OCI-LY3 (cell line): ENCODE data around the gene WARS2.
"Not testable (repeated sequence)": the region's sequence is repeated elsewhere in the genome, so short reads cannot be mapped to it uniquely, and the experiment has no call there.

ENCODE experiments used
- H2AFZ ChIP-seq: fragments of 200-600, 300-600 bp; shearing (Covaris generic); 2 replicates; pipeline ENCODE4 v1.6.0; 2014; ENCODE audit warnings: antibody characterized with exemption, low read depth, low read length
- H3K27ac ChIP-seq: fragments of 200-600, 300-600 bp; sonication (generic); 2 replicates; pipeline ENCODE4 v1.5.1; 2014; ENCODE audit warnings: mild to moderate bottlenecking, low read length, moderate library complexity, mixed read lengths
- H3K27me3 ChIP-seq: fragments of 200-600, 300-600 bp; sonication (generic); 2 replicates; pipeline ENCODE4 v1.6.1; 2014; ENCODE audit warnings: low read depth, low read length, mixed read lengths
- H3K36me3 ChIP-seq: fragments of 200-600, 300-600 bp; sonication (generic); replicated peaks from 2 replicates; pipeline ENCODE3; 2014; ENCODE audit warnings: low read depth, low read length, mixed read lengths
- H3K4me1 ChIP-seq: fragments of 300-600, 200-600 bp; sonication (generic); 2 replicates; pipeline ENCODE4 v1.6.1; 2014; ENCODE audit warnings: low read length, mixed read lengths
- H3K4me2 ChIP-seq: fragments of 200-600, 300-600 bp; sonication (generic); 2 replicates; pipeline ENCODE4 v1.6.1; 2014; ENCODE audit warnings: low read length, mixed read lengths
- H3K4me3 ChIP-seq: fragments of 300-600, 200-600 bp; sonication (generic); 2 replicates; pipeline ENCODE4 v1.5.1; 2014; ENCODE audit warnings: antibody characterized with exemption, mild to moderate bottlenecking, low read length, moderate library complexity
- H3K79me2 ChIP-seq: fragments of 300-600, 200-600 bp; shearing (Covaris generic); 2 replicates; pipeline ENCODE4 v1.6.1; 2014; ENCODE audit warnings: mild to moderate bottlenecking, low read length, mixed read lengths
- H3K9ac ChIP-seq: fragments of 300-600, 200-600 bp; shearing (Covaris generic); 2 replicates; pipeline ENCODE4 v1.6.0; 2014; ENCODE audit warnings: mild to moderate bottlenecking, low read length, moderate library complexity
- H3K9me3 ChIP-seq: fragments of 200-600, 300-600 bp; shearing (Covaris generic); 2 replicates; pipeline ENCODE4 v1.6.1; 2014; ENCODE audit warnings: low read length, mixed read lengths; ENCODE audit not compliant: insufficient read depth
- H4K20me1 ChIP-seq: fragments of 200-600, 300-600 bp; sonication (generic); 2 replicates; pipeline ENCODE4 v1.6.1; 2016; ENCODE audit warnings: low read length, mixed read lengths; ENCODE audit not compliant: insufficient read depth
- CTCF ChIP-seq: fragments of 200-600, 300-600 bp; sonication (generic); IDR thresholded peaks from 2 replicates; pipeline ENCODE4 v1.5.1; 2014; ENCODE audit warnings: antibody characterized with exemption, low read length, low read depth
- EZH2phosphoT487 ChIP-seq: fragments of 200-600 bp; shearing (Covaris generic); IDR thresholded peaks from 2 replicates; pipeline ENCODE4 v1.6.1; 2018; ENCODE audit warnings: antibody characterized with exemption, mixed run types, low read depth

Gene WARS2

GRCh38 chr1:119184972-119185371 is 44.5 kb upstream of the WARS2 start:
- H3K9me3 ChIP-seq: no peaks in the 10 kb centered on the region
- H3K27ac ChIP-seq: no peak overlapping the region
- no peak overlapping the region for H3K4me3 ChIP-seq
- no peak for TF ChIP-seq CTCF
- TF ChIP-seq EZH2phosphoT487: no peak
- no peak overlapping the region for H3K4me2 ChIP-seq
- H2AFZ ChIP-seq: no peak overlapping the region
- no peaks in the 10 kb centered on the region for H3K36me3 ChIP-seq
- H4K20me1 ChIP-seq: no peaks in the 10 kb centered on the region
- H3K9ac ChIP-seq: no peak overlapping the region
- no peaks in the 10 kb centered on the region for H3K27me3 ChIP-seq
- H3K79me2 ChIP-seq: no peaks in the 10 kb centered on the region
- H3K4me1 ChIP-seq: no peaks in the 10 kb centered on the region

- Histone ChIP-seq H3K27me3 (no peaks in the 10 kb centered on the region), H3K9me3 (no peaks in the 10 kb centered on the region), H3K9ac (no peak overlapping the region), H3K79me2 (no peaks in the 10 kb centered on the region), H3K4me3 (no peak overlapping the region), H3K36me3 (no peaks in the 10 kb centered on the region), H3K4me2 (no peak overlapping the region), H3K27ac (no peak overlapping the region), H3K4me1 (no peaks in the 10 kb centered on the region), H2AFZ (no peak overlapping the region), H4K20me1 (no peaks in the 10 kb centered on the region)
- TF ChIP-seq EZH2phosphoT487: no peak
- TF ChIP-seq CTCF: no peak
Measured at GRCh38 chr1:119181218-119181617, 40.8 kb upstream of the WARS2 start.

- H3K4me1 ChIP-seq: no peaks in the 10 kb centered on the region
- no peaks in the 10 kb centered on the region for H3K27me3 ChIP-seq
- H3K36me3 ChIP-seq: no peaks in the 10 kb centered on the region
- no peaks in the 10 kb centered on the region for H3K79me2 ChIP-seq
- TF ChIP-seq EZH2phosphoT487 (no peak), CTCF (no peak)
- no peaks in the 10 kb centered on the region for H4K20me1 ChIP-seq
- no peak overlapping the region for H3K9ac ChIP-seq
- no peak overlapping the region for H3K4me3 ChIP-seq
- no peaks in the 10 kb centered on the region for H3K9me3 ChIP-seq
- H3K27ac ChIP-seq: no peak overlapping the region
- H2AFZ ChIP-seq: no peak overlapping the region
- no peak overlapping the region for H3K4me2 ChIP-seq
Measured at GRCh38 chr1:119179051-119179450, 38.6 kb upstream of the WARS2 start.

- not testable (repeated sequence) for H3K9ac ChIP-seq, H3K36me3 ChIP-seq
Measured at GRCh38 chr1:119172927-119173326, 32.5 kb upstream of the WARS2 start.

GRCh38 chr1:119171381-119172010 is 31.0 kb upstream of the WARS2 start:
- H3K4me2 ChIP-seq, H4K20me1 ChIP-seq, H2AFZ ChIP-seq, H3K9me3 ChIP-seq, H3K27me3 ChIP-seq, H3K27ac ChIP-seq, H3K79me2 ChIP-seq, H3K4me3 ChIP-seq, H3K36me3 ChIP-seq, H3K9ac ChIP-seq, H3K4me1 ChIP-seq: not testable (repeated sequence)

More at GRCh38 chr1:119172927-119173326, 32.5 kb upstream of the WARS2 start:
- H3K4me1 ChIP-seq, H3K27ac ChIP-seq, H3K79me2 ChIP-seq, H2AFZ ChIP-seq, H3K4me3 ChIP-seq, H4K20me1 ChIP-seq, H3K4me2 ChIP-seq, H3K9me3 ChIP-seq, H3K27me3 ChIP-seq: not testable (repeated sequence)
